ENCODE measurements around the gene TM9SF2.
"Not testable (repeated sequence)": the region's sequence is repeated elsewhere in the genome, so short reads cannot be mapped to it uniquely, and the experiment has no call there.

Gene TM9SF2

GRCh38 chr13:99536023-99536422 lies 34.8 kb downstream of the TM9SF2 start:
- no peak for DNase-seq (ENCODE audit: low read depth, low spot score)

- no peak for DNase-seq (ENCODE audit: low read depth, low spot score)
These were observed 39.3 kb downstream of the TM9SF2 start for GRCh38 chr13:99540530-99540929.

- no peak for DNase-seq (ENCODE audit: low read depth, low spot score)
These were observed 41.6 kb downstream of the TM9SF2 start for GRCh38 chr13:99542788-99543406.

GRCh38 chr13:99545361-99545760 lies 44.1 kb downstream of the TM9SF2 start:
- no peak for DNase-seq (ENCODE audit: low read depth, low spot score)

GRCh38 chr13:99545979-99546378 lies 44.7 kb downstream of the TM9SF2 start:
- DNase-seq (ENCODE audit: low read depth, low spot score), result no peak

GRCh38 chr13:99546878-99547277 lies 45.6 kb downstream of the TM9SF2 start:
- no peak for DNase-seq (ENCODE audit: low read depth, low spot score)

GRCh38 chr13:99548448-99548847 lies 47.2 kb downstream of the TM9SF2 start:
- no peak for DNase-seq (ENCODE audit: low read depth, low spot score)

GRCh38 chr13:99553033-99553432 lies 51.8 kb downstream of the TM9SF2 start:
- DNase-seq (ENCODE audit: low read depth, low spot score), result no peak

- DNase-seq (ENCODE audit: low read depth, low spot score), result no peak
These were observed 53.9 kb downstream of the TM9SF2 start for GRCh38 chr13:99555149-99555548.

- no peak for DNase-seq (ENCODE audit: low read depth, low spot score)
These were observed 55.7 kb downstream of the TM9SF2 start for GRCh38 chr13:99556867-99557443.

GRCh38 chr13:99558570-99559180 lies 57.4 kb downstream of the TM9SF2 start:
- no peak for DNase-seq (ENCODE audit: low read depth, low spot score)

GRCh38 chr13:99559560-99559959 lies 58.3 kb downstream of the TM9SF2 start:
- no peak for DNase-seq (ENCODE audit: low read depth, low spot score)

- DNase-seq (ENCODE audit: low read depth, low spot score), result no peak
These were observed 62.1 kb downstream of the TM9SF2 start for GRCh38 chr13:99563404-99563803.

GRCh38 chr13:99564386-99564785 lies 63.1 kb downstream of the TM9SF2 start:
- DNase-seq (ENCODE audit: low read depth, low spot score), result no peak

GRCh38 chr13:99565478-99566124 lies 64.3 kb downstream of the TM9SF2 start:
- DNase-seq (ENCODE audit: low read depth, low spot score), result no peak

GRCh38 chr13:99566125-99567083 lies 65.1 kb downstream of the TM9SF2 start:
- no peak for DNase-seq (ENCODE audit: low read depth, low spot score)

GRCh38 chr13:99568901-99569300 lies 67.6 kb downstream of the TM9SF2 start:
- not testable (repeated sequence) for DNase-seq (ENCODE audit: low read depth, low spot score)

GRCh38 chr13:99572131-99572530 lies 70.9 kb downstream of the TM9SF2 start:
- DNase-seq (ENCODE audit: low read depth, low spot score), result no peak

- no peak for DNase-seq (ENCODE audit: low read depth, low spot score)
These were observed 71.6 kb downstream of the TM9SF2 start for GRCh38 chr13:99572921-99573320.

- no peak for DNase-seq (ENCODE audit: low read depth, low spot score)
These were observed 74.3 kb downstream of the TM9SF2 start for GRCh38 chr13:99575376-99576120.
